Endothelial cell of umbilical vein (primary cell): Measurements from ENCODE around the gene CLEC18C.
"Not testable (repeated sequence)": the region's sequence is repeated elsewhere in the genome, so short reads cannot be mapped to it uniquely, and the experiment has no call there.

ENCODE experiments used
- CTCF ChIP-seq, 2 donors: IDR thresholded peaks; 1 replicate in 1 of 2; 2 replicates in 1 of 2; pipeline ENCODE4 v1.5.1; 2011; ENCODE audit warnings: low read length in 2 of 2, mild to moderate bottlenecking in 2 of 2, moderate library complexity in 2 of 2, control low read depth in 1 of 2, inconsistent platforms in 1 of 2, low read depth in 1 of 2; ENCODE audit not compliant: insufficient read depth in 1 of 2; ENCODE audit errors: extremely low read depth in 1 of 2
- EZH2 ChIP-seq: IDR thresholded peaks from 2 replicates; pipeline ENCODE4 v1.6.1; 2012; ENCODE audit warnings: borderline replicate concordance, low read depth, mild to moderate bottlenecking, moderate library complexity, low read length, inconsistent platforms; ENCODE audit not compliant: severe bottlenecking
- FOS ChIP-seq: IDR thresholded peaks from 2 replicates; pipeline ENCODE4 v1.6.1; 2011; ENCODE audit warnings: mild to moderate bottlenecking, low read length, moderate library complexity, borderline replicate concordance; ENCODE audit not compliant: insufficient read depth
- JUN ChIP-seq: IDR thresholded peaks from 2 replicates; pipeline ENCODE4 v1.6.1; 2011; ENCODE audit warnings: borderline replicate concordance, low read depth; ENCODE audit not compliant: insufficient read length, insufficient read depth
- POLR2A ChIP-seq: IDR thresholded peaks from 2 replicates; pipeline ENCODE4 v1.6.1; 2012; ENCODE audit warnings: low read depth, mild to moderate bottlenecking, control low read depth, low read length
- POLR2AphosphoS5 ChIP-seq: IDR thresholded peaks from 2 replicates; pipeline ENCODE4 v1.6.1; 2012; ENCODE audit warnings: low read depth, mild to moderate bottlenecking, control low read depth, low read length, moderate library complexity; ENCODE audit not compliant: insufficient read depth

- not testable (repeated sequence) for TF ChIP-seq CTCF (IDR thresholded peaks at IDR 0.05; ENCODE audit: extremely low read depth in 1 of 2, insufficient read depth in 1 of 2, low read depth in 1 of 2, low read length in 2 of 2); EZH2; POLR2AphosphoS5; POLR2A; JUN; FOS
Measured at GRCh38 chr16:70190574-70190973, 17.0 kb downstream of the CLEC18C start.
